AG04449 (cell line): ENCODE measurements around the gene ATXN1.

Experiments
- CTCF ChIA-PET: fragments of 350-600 bp; formaldehyde crosslinking; extraction: SDS; loops from one replicate; lab custom pipeline; 2021; ENCODE audit warnings: antibody characterized with exemption; lab: Yijun Ruan, JAX
- POLR2A ChIA-PET: fragments of 400-600, 350-600 bp; formaldehyde crosslinking; extraction: SDS; loops from one replicate; lab custom pipeline; 2020; ENCODE audit warnings: antibody characterized with exemption, inconsistent platforms; lab: Yijun Ruan, JAX
- DNase-seq: peaks from one replicate; pipeline ENCODE4 v3.0.0-alpha.2; 2010; ENCODE audit warnings: low read depth, low spot score
- H3K4me3 ChIP-seq: 2 replicates; pipeline ENCODE4 v1.5.1; 2011; ENCODE audit warnings: low read depth, mild to moderate bottlenecking, control low read depth, low read length
- CTCF ChIP-seq: IDR thresholded peaks from one replicate; pipeline ENCODE4 v1.5.1; 2011; ENCODE audit warnings: mild to moderate bottlenecking, moderate library complexity, low read length, control low read depth, inconsistent platforms; ENCODE audit not compliant: insufficient read depth; ENCODE audit errors: missing control alignments

The ATXN1 gene

GRCh38 chr6:16800341-16800740, 39.1 kb upstream of the ATXN1 start:
- TF ChIP-seq CTCF: no peak
- POLR2A ChIA-PET: no interaction called here
- CTCF ChIA-PET: no interaction called here
- H3K4me3 ChIP-seq: no peak overlapping the region
- DNase-seq: no peak

DNA sequence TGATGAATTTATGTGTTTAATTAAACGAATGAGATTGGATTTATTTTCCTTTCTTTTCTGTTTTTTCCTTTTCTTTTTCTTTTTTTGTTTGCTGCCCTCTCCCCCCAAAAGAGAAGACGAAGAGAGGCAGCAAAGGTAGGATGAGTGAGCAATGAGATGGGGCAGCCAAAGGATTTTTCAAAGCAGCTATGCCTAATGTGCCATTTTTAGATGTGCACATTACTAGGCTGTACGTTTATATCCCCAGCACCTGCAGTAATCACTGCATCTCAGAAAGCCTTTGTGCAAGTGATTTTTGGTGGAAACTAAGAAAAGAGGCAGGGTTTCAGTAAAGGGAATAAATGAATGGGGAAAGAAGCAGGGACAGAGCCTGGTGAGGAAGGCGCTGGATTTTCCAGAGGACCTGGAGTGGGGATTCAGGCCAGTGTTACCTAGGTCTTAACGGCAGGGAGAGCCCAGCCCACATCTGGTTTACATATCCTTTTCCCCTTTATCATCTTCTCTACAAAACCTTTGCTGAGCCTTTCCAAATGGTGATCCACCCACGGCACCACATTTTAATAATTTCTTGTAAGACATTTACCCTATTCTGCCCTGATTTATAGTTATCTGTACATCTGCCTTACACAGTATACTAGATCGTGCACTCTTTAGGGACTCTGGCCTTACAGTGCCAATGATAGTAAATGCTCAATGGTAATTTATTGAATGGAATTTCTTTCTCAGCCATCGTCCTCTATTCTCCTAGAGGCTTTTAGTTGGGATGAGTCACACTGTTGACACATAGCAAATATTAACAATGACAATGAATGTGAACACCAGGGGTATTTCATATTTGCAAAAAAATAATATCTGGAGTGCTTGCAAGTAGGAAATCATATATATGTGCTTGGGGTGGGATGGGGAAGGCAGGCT, 38.3 kb upstream of the ATXN1 start:
- POLR2A ChIA-PET: no interaction called here
- no peak for TF ChIP-seq CTCF
- no peak overlapping the region for H3K4me3 ChIP-seq
- CTCF ChIA-PET: no interaction called here
- DNase-seq: no peak

DNA sequence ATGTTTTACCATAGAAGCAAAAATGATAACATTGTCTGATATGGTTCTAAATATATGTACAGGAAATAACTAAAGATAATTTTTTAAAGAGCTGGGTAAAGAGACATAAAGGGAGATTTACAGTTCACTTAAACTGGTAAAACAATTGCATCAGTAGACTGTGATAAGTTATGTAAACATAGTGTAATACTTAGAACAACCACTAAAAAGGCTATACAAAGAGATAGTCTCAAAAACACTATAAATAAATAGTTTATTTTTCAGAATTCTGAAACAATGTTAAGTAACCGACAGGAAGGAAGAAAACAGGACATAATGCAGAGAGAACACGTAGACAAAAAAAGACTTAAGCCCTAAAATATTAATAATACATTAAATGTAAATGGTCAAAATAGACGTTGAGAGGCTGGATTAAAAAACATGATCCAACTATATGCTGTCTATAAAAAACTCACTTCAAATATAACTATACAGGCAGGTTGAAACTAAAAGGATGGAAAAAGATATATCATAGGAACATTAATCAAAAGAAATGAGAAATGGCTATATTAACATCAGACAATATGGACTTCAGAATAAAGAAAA, 32.7 kb upstream of the ATXN1 start:
- H3K4me3 ChIP-seq: no peak overlapping the region
- no peak for DNase-seq
- TF ChIP-seq CTCF: no peak
- ChIA-PET CTCF (interaction anchor here (1.0 kb wide), 1 partner anchor 23 kb away, joined by 4 read pairs; no protein-coding TSS in a partner anchor), POLR2A (no interaction called here)

- H3K4me3 ChIP-seq: no peak overlapping the region
- DNase-seq: no peak
- TF ChIP-seq CTCF: no peak
- CTCF ChIA-PET: interaction anchor here (1.0 kb wide), 2 partner anchors 18 to 26 kb away, joined by 3 to 4 read pairs; no protein-coding TSS in a partner anchor
- POLR2A ChIA-PET: no interaction called here
These were observed 28.2 kb upstream of the ATXN1 start for GRCh38 chr6:16789329-16790038.

GRCh38 chr6:16787128-16787682, 25.9 kb upstream of the ATXN1 start:
- no peak for DNase-seq
- POLR2A ChIA-PET: no interaction called here
- no peak overlapping the region for H3K4me3 ChIP-seq
- TF ChIP-seq CTCF: no peak
- CTCF ChIA-PET: no interaction called here
